Anterior cingulate cortex (tissue), 58 donors: ENCODE measurements around the gene HPS1.

Source experiments
- DNase-seq, 58 donors: peaks; one replicate each; lab custom pipeline; 2025; lab: John Stamatoyannopoulos, UW

HPS1 gene

DNA sequence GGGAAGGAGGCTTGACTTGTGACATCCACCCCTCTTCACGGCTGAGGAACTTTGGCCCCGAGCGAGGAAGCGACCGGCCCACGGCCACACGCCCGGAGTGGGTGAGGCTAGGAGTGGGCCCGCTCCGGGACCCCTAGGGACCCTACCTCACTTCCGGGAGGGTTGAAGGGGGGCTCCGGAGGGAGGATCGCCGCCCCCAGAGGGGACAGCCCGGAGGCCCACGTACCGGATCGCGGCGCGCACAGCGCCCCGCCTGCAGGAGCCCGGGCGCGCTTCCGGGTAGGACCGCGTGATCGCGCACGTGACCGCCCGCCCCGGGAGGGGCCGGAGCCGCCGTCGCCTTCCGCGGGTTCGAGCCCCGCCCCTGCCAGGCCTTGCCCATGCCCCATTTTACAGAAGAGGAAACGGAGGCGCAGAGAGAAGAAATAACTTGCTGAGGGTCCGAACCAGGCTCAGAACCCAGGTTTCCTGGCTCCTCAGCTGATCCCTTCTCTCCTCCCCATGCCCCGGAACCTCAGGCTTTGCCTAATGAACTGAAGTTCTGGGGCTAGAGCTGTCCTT lies at the start of gene HPS1:
Gene HPS1 (minus strand): TSS at position 275 of the 561 bp plus-strand sequence. CDS start 3,695 bp downstream, outside the sequence.
- DNase-seq: peak in 53 of 58 donors; percentile 14 to 83 (median 61)

DNA sequence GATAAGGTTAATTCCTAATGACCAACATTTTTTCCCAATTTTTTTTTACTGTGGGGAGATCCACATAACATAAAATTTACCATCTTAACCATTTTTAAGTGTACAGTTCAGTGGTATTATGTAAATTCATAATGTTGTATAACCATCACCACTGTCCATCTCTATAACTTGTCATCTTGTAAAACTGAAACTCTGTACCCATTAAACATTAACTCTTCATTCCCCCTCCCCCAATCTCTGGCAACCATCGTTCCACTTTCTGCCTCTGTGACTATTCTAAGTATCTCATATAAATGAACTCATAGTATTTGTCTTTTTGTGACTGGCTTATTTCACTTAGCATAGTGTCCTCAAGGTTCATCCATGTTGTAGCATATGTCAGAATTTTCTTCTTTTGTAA lies 46.0 kb upstream of the HPS1 start:
- DNase-seq: no peak

DNA sequence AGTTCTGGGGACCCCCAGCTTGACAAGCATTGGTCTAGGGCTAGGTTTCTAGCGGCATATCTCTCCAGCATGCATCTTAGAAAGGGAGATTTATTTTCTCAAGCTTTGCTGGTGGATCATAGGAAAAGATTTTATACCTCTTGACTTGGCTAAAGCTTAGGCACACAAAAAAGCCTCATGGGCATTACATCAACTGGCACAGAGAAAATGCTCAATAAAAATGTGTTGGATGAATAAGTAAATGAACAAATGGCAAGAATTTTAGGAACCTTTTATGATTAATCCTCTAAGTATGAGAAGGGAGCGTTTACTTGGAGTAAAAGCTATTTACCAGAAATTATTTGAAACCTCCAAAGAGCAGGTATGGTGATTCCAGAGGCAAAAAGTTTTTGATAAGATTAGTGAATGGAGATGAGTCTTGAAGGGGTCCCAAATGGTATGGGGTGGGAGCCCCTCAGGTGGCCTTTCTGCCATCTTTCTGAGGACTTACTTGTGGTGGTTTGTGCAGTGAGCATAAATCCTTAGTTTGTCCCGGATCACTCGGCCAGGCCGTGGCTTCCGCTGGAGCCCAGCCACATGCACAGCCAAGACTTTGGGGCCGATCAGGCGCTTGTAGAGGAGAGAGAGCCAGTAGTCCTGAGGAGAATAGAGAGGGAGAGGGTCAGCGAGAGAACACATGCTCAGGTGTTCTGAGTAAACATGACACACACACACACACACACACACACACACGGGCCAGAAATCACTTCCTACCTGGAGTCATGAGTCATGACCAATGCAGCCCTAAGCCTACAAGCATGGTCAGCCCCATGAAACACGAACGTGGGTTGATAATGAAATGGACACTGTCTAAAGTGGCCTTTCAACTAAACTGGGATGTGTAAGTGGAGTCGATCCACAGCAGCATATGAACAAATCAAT lies 43.1 kb upstream of the HPS1 start:
- DNase-seq: no peak

DNA sequence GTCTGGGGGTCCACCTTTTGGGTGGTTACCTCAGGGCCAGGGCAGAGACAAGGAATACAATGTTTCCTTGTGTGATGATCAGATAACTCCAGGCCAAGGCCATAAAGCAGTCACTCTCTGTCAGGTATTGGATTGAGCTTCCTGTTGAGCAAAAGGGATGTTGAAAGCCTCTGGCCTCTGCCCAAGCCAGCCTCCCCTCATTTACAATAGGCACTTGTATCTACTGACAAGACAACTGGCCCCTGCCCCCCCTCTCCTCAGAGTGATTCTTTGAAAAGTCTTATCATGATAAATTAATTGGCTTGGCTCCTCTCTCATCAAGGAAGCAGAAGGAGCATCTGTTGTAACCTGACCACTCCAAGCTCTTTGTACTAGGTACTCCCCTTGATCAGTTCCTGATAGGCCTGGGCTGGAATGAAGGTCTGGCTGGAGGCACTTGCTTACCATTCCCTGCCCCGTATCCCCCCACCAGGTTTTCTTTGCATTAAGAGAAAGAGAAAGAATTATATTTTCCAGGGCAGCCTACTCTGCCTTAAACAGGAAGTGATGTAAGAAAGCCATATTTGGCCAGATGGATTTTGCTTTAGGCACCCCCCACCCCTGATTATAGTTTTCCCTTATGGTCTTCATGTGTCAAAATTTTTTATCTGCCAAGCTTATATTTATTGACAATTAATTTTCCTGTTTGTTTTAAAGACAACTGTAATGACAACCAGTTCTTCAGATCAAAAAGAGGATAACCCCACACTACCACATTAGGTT lies 42.1 kb upstream of the HPS1 start:
- DNase-seq: no peak

DNA sequence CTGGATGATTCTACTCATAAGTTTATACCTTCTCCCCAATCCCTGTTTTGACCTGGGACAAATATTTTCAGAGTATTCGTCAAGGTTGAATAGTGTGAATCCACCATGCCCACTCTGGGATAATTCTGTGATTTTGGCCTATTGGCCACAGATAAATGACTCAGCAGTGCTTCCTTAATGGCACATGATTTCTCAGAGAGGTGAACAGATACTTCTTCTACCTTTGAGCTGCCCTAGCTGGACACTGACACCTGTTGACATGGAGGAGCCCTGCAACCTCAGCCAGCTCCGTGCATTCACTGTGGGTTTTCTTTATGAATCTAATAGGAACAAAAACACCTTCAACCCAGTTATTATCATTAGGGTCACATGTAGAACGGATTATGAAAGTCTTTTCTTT lies 40.9 kb upstream of the HPS1 start:
- DNase-seq: no peak

DNA sequence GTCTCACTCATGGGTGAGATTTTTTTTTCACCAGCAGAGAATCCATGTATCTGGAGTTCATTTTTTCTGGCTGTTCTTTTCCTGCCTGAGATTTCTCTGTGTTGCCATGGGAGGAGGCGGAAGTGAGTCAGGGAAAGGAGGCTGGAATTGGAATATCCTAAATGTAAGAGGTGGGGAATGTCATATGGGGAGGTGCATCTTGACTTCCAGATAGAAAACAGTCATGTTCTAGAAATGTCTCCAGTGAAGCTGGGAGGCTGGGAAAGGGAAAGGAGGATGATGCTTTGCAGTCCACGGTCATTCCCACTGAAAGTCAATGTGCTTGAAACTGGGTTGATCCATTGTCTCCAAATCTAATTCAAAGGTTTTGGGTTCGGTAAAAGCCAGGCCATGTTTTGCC lies 39.7 kb upstream of the HPS1 start:
- no peak for DNase-seq

DNA sequence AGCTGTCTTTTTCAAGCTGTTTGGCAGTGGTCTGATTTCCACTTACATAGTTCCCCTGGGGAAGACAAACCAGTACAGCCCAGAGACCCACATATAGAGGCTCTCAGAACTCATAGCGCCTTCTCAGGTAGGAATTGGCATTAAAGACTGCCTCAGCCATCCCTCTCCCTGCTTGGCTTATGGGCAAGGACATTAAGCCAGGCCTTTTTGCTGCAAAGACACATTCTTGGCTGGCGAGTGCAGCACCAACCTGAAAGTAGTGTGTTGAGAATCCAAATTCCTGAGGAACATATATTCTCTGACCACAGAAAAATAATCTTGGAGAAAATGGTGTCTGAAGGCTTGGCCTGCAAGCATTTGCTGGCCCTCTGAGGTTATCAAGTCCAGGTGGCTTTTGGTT lies 39.2 kb upstream of the HPS1 start:
- DNase-seq: no peak

DNA sequence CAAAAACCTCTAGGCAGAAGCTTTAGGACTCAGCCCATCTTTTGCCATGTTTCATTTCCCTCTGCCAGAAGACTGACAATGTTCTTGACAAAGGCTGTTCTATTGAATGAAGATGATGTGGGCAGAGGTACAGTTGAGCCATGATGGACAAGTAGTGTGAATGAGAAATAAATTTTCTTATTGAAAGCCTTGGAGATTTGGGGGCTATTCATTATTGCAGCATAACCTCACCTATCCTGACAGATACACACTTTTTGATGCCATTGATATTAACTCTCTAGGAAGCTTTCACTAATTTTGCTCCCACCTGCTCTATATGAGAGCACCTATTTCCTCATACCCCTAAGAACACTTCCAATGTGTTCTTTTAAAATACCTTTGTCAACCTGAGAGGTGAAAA lies 36.9 kb upstream of the HPS1 start:
- DNase-seq: no peak

DNA sequence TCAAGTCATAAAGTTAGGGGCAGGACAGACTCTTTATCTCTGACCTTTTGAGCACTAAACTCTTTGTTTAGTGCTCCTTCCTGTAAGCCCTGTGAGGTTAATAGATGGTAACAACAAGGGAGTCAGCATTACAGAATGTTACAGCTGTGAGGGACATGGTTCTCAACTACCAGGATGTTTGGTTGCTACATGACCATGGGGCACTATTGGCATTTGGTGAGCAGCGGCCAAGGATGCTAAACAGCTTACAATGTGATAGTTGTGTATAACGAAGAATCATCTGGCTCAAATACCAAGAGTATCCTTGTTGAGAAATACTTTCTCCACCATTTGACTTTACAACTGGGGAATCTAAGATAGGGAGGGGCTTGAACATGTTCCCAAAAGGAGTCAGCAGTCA lies 35.4 kb upstream of the HPS1 start:
- DNase-seq: no peak

DNA sequence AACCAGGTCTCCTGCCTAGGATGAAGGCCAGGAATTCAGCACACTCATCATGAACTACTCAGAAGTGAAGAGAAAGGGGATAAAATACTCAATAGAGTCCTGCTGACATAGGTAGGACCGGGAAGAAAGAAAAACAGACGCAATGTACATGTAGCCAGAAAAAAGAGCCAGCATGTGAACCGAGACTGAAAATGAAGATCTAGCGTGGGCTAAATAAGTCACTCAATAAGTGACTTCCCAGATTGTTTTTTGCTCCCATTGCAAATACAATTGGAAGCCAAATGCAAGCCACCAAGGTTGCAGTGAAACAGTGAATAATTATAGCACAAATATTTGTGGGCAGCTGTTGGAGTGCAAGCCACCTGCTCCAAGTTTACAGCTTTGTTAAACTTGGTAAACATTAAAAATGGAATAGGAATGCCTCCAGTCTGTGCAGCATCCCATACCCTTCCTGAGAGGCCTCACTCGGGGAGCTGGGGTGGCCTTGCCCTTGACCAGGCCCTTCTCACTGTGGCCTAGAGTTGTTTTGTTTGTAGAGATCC lies 34.7 kb upstream of the HPS1 start:
- no peak for DNase-seq

DNA sequence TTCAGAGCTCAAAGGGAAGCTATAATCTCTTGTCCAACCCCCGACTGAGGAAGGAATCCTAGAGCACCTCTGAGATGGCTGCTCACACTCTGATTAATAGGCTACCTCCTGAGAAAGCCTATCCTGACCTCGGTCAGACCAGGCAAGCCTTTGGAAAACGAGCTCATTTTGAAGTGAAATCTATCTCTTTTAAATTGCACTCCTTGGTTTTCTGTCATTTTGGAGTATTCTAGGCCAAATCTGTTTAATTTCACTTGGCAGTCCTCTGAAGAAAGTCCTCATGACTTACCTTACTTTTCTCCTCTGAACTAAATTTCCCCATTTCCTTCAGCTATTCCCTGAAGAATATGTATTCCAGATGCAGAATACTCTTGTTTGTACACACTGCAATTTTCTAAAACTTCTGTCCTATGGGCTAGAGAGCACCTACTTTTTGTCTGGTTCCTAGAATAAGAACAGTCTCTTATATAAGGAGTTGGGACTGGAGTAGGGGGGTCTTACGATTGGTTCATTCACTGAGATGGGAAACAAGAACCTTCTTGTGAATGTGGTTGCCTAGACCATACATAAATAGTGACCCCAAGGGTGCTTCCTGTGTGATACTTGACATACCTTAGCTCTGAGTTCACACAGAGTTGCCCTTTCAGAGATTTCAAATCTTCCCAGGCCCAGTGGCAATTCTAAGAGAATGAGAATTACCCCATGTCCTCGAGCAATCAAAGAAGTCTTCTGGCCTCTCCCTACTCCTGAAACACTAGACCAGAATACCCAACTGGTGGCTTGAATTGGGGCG lies 31.9 kb upstream of the HPS1 start:
- no peak for DNase-seq

DNA sequence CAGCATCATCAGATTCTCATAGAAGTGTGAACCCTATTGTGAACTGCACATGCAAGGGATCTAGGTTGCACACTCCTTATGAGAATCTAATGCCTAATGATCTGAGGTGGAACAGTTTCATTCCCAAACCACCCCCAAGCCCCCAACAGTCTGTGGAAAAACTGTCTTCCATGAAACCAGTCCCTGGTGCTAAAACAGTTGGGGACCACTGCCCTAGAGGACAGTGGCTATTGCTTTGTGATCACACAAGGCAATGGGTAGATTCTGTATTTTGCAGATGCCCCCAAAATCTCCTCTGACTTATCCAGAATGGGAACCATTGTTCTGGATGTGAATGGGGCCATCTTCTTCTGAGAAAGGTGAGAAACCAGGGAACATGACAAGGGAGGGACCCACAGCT lies 31.1 kb upstream of the HPS1 start:
- DNase-seq: no peak

DNA sequence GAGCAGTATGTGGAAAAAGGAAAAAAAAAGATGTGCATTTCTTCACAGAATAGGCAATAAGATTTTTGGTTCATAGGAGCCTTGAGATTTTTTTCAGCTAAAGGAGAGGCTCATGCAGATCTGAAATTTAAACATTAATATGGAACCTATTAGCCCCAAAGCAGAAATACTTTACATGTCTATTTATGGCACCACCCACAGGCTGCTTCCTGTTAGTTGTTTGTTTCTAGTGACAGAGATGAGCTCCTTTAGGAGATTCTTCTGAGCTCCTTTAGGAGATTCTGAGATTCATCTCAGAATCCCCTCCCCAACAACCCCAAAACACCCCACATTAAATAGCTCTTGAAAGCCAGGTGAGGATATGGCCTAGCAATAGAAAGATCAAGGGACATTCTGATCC lies 27.9 kb upstream of the HPS1 start:
- no peak for DNase-seq

DNA sequence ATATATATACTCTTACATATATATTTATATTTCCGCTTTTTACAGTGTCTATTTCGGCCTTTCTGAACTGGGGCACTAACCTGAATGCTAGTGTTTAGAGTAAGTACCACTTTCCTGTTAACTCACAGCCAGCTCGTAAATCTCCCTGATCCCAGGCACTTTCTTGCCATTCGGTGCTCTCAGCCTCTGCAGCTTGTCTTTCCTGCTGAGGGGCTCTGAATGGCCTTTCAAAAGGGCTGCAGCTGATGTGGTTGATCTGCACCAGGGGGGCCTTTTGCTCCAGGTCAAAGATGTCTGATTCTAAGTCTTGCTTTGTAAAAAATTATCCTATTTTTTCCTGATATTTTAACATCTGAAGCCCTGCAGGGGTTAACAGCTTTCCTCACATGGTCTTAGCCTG lies 25.5 kb upstream of the HPS1 start:
- DNase-seq: no peak

DNA sequence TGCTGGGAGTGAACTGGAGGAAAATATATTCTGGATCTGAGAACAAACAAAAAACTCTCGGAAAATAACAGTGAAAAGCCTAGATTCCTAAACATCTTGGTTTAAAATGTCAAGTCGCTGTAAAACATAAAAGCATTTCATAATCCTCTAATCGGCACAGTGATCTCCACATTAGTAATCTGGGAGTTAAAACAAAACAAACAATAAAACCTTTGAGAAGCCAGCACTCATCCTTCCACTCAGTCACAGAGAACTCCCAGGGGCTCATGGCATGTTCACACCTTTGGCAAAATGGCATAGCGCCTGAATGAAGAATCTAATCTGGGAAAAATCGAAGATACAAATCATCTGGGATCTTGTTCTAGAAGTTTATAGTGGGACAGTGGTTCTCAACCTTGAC lies 24.1 kb upstream of the HPS1 start:
- DNase-seq: no peak

DNA sequence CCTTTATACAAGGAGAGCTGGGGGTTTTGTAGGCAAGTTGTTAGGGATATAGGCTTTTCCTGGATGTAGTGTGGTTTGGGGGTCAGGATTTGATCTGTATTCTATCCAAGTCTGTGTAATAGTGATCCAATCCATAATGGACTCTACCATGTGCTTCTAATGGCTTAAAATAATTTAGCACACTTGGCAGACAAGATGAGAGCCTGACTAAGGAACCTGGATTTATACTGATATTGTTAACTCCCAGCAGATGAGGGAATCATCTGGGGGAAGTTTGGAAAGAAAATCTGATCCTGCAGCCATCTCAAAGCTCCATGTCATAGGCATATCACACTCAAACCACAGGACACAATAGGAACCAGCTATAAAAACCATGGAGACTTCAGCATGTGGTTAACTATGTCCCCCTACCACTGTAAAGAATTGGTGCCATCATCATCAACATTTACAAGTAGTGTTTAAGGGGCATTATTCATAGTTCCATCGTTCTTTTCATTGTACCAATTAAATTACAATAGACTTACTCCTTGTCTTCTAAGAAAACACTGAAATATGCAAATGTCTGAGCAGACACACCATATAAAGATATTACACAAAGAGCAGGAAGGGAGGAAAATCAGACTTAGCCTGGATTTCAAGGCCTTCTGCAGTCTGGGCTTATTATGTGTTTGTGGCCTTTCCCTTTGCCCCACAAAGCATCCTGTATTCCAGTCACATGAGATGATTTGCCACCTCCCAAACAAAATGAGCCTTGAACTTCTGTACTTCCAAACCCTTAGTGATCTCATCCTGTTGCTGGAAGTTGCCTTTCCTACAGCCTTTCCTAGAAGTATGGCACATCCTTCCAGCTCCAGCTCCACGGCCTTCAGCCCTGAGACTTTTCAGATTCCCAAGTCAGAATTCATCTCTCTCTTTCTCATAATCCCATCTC lies 22.5 kb upstream of the HPS1 start:
- no peak for DNase-seq

DNA sequence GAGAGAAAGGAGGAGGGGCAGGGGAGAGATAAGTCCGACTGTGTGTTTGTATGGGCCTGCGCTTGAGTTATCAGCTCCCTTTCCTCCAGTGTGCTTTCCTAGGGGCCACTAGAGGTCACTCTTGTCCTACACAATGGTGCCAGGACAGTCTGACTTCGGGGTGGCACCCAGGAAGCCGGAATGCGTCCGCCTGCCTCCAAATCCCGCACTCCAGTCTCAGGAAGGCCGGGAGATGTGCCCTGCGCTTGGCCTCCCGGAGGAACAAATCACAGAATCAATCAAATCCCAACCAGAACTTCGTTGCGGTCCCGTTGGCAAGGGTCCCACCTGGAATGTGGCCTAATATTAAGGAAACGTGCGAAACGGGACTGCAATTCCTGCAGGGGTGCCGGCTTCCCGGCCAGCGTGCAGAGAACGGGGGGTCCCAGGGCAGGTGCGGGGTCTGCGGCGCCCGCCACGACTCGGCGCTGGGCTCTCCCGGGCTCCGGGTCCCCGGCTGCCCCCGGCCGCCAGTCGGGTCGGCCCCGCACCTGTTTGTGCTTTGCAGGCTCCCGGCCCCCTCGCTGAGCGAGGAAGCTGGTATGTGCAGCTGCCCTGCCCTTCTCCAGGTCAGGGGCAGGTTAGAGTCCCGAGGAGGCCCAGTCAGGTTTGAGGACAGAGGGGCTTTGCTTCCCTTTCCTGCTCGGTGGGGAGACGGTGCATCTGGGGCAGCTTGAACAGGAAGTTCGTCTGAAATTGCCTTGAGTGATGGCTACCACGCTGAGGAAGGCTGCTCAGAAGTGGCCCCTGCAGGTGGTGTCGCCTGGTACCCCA lies 21.0 kb upstream of the HPS1 start:
- DNase-seq: peak in 53 of 58 donors; percentile 7 to 84 (median 55)

DNA sequence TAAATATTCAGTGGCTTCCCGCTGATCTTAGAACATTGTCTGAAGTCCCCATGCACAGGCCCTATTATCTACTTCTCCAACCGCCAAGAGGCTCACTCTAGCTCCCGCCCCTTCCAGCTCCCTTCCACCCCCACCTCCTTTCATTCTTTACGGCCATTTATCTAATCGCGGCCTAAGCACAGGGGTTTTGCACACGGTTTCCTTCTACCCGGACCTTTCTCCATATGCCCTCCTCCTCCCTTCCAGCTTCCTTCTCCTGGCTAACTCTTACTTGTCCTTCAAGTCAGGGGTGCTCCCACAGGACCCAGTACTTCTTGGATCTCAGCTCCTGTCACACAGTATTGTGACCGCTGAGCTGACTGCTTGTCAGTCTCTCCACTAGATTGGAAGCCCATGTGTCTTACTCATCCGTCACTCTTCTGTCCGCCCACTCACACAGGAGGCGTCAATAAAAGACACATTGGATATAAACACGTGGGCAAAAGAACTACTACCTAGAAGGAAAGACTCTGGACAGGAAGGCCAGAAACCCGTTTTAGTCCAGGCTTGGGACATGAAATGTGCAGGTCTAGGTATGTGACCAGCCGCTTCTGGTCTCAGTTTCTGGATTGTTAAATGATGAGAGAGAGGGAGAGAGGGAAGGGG lies 20.2 kb upstream of the HPS1 start:
- no peak for DNase-seq
